PFSK-1 (cell line): Measurements from ENCODE around the gene LSM12.

ENCODE experiments used
- REST ChIP-seq, 2 experiments: IDR thresholded peaks; 2 replicates each; pipeline versions ENCODE4 v1.6.1 to v1.8.0; 2011 to 2012; ENCODE audit warnings: low read depth in 2 of 2, low read length in 2 of 2, control low read depth in 1 of 2, inconsistent platforms in 1 of 2, mild to moderate bottlenecking in 1 of 2, moderate library complexity in 1 of 2; ENCODE audit not compliant: insufficient read depth in 1 of 2
- SIN3A ChIP-seq: IDR thresholded peaks from 2 replicates; pipeline ENCODE4 v1.6.1; 2012; ENCODE audit warnings: mild to moderate bottlenecking, low read length, moderate library complexity, borderline replicate concordance; ENCODE audit not compliant: insufficient read depth

- TF ChIP-seq SIN3A: no peak
- no peak for TF ChIP-seq REST (IDR thresholded peaks at IDR 0.05; ENCODE audit: insufficient read depth in 1 of 2, low read depth in 2 of 2, low read length in 2 of 2)
Measured at GRCh38 chr17:44105483-44105882, 39.0 kb upstream of the LSM12 start.
